OCI-LY3 (cell line): ENCODE measurements around the gene NOL6.

Source experiments
- CTCF ChIP-seq: fragments of 200-600, 300-600 bp; sonication (generic); IDR thresholded peaks from 2 replicates; pipeline ENCODE4 v1.5.1; 2014; ENCODE audit warnings: antibody characterized with exemption, low read length, low read depth
- EZH2phosphoT487 ChIP-seq: fragments of 200-600 bp; shearing (Covaris generic); IDR thresholded peaks from 2 replicates; pipeline ENCODE4 v1.6.1; 2018; ENCODE audit warnings: antibody characterized with exemption, mixed run types, low read depth

GRCh38 chr9:33439731-33440130 lies 34.0 kb downstream of the NOL6 start:
- TF ChIP-seq CTCF (no peak), EZH2phosphoT487 (no peak)
